ENCODE measurements around the gene RIC1. TPM values are rescaled to one million over a fixed set of nuclear protein-coding genes. Genes with fewer than 3 reads are reported as not detected.

RIC1 gene
- total and polyA plus RNA-seq, 8 donors: 21.5 to 32.9 (median 30.7) TPM

DNA sequence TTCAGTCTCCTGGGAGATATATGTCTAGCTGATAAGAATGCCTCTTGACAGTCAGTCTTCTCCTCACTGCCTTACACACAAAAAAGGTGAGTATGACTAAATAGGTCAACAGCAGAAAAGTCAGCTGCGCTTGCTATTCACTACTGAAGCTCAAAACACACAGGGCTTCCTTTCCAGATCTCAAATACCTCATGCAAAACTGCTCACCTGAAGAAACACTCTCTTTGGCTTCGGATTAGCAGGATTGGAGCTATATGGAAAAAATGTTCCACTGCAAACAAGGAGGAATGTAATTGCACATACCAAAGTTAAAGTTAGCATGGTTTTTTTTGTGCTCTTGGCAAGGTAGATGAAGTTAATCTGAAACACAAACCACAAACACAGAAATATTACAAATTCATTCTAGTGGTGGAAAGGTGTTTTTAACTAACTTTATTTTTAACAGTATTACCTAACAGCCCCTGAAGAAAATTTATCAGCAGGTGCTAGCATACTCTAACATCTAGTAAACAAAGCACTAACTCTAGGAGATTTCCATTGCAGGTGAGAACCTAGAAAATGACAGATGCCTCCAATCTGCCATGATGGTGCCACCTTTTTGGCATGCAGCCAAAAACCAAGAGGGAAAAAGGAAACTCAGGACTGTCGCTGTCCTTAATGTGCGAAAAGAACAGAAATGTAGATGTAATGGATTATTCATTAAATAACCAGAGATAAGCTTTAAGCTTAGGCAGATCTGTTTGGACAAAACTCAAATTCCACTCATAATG, 172.2 kb downstream of the RIC1 start:
- DNase-seq: no peak
- Histone ChIP-seq H3K9me3 (no peaks in the 10 kb centered on the region), H3K27me3 (no peaks in the 10 kb centered on the region), H3K27ac (no peak overlapping the region), H3K4me1 (no peaks in the 10 kb centered on the region), H3K36me3 (peaks cover 0 to 24% of the 10 kb centered on the region in 2 donors), H3K4me3 (no peak overlapping the region)
- TF ChIP-seq, protein P1, sequence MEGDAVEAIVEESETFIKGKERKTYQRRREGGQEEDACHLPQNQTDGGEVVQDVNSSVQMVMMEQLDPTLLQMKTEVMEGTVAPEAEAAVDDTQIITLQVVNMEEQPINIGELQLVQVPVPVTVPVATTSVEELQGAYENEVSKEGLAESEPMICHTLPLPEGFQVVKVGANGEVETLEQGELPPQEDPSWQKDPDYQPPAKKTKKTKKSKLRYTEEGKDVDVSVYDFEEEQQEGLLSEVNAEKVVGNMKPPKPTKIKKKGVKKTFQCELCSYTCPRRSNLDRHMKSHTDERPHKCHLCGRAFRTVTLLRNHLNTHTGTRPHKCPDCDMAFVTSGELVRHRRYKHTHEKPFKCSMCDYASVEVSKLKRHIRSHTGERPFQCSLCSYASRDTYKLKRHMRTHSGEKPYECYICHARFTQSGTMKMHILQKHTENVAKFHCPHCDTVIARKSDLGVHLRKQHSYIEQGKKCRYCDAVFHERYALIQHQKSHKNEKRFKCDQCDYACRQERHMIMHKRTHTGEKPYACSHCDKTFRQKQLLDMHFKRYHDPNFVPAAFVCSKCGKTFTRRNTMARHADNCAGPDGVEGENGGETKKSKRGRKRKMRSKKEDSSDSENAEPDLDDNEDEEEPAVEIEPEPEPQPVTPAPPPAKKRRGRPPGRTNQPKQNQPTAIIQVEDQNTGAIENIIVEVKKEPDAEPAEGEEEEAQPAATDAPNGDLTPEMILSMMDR (IDR thresholded peaks at IDR 0.05): no peak
- intact Hi-C loops (cut with DNase I): no loop called here
- peak; percentile 53 for ATAC-seq

DNA sequence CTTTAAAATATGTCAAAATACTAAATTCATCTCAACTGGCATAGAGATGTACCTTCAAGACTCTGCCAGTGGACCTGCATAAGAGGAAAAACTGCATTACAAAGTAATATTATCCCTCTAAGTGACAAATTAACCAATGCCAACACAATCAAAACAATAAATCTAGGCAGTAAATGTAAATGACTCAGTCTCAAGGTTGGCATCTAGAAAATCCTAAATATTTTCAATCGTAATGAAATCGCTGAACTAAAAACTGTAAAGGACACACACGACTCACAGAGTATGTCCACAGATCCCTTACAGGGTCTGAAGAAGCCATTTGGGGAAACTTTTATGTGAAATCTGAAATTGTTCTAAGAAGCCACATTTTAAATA, 172.8 kb downstream of the RIC1 start:
- DNase-seq (no peak), ATAC-seq (no peak)
- H3K9me3 ChIP-seq: no peaks in the 10 kb centered on the region
- no peak overlapping the region for H3K4me3 ChIP-seq
- TF ChIP-seq, protein P1 (IDR thresholded peaks at IDR 0.05): no peak
- H3K27ac ChIP-seq: no peak overlapping the region
- H3K36me3 ChIP-seq: peaks cover 0 to 23% of the 10 kb centered on the region in 2 donors
- H3K4me1 ChIP-seq: no peaks in the 10 kb centered on the region
- intact Hi-C loops (cut with DNase I): no loop called here
- H3K27me3 ChIP-seq: no peaks in the 10 kb centered on the region

DNA sequence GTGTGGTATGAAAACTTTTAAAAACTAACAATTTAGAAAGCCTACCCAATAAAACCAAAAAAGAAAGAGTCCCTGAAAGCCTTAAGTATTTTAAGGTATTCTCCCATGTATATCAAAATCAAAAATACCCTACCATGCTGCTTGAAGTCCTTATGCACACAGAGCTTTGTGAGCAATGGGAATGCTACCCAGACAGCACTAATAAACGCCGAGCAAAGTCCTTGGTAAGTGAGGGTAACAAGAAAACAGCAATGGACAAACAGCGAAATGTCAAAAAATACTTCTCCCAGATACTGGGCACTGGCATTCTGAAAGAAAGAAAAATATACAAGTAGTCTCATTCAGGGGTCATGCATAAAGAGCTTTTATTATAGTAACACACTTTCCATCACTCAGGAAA, 176.6 kb downstream of the RIC1 start:
- TF ChIP-seq, protein P1 (IDR thresholded peaks at IDR 0.05): no peak
- no peak overlapping the region for H3K4me3 ChIP-seq
- DNase-seq (no peak), ATAC-seq (no peak)
- intact Hi-C loops (cut with DNase I): no loop called here
- no peaks in the 10 kb centered on the region for H3K27me3 ChIP-seq
- no peak overlapping the region for H3K27ac ChIP-seq
- peaks cover 0 to 18% of the 10 kb centered on the region in 2 donors for H3K36me3 ChIP-seq
- no peaks in the 10 kb centered on the region for H3K9me3 ChIP-seq
- no peaks in the 10 kb centered on the region for H3K4me1 ChIP-seq

DNA sequence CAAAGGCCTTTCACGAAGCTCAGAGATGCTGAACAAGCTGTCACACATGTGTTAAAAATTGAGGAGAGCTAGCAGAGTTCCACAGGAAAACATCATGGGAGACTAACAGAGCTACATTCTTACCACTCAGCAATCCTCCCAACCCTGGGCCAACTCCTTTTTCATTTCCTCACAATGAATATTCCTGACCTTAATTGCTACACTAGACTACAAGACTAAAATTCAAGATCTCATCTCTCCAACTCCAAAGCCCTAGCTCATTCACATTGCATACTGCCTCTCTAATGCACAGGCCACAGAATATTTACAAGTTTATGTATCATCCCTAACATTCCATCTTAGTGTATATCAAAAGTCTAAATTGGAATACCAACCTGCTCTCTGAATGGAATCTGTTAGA, 182.8 kb downstream of the RIC1 start:
- DNase-seq (no peak), ATAC-seq (no peak)
- intact Hi-C loops (cut with DNase I): no loop called here
- TF ChIP-seq, protein P1 (IDR thresholded peaks at IDR 0.05): no peak
- H3K27me3 ChIP-seq: no peaks in the 10 kb centered on the region
- H3K27ac ChIP-seq: no peak overlapping the region
- peaks cover 0 to 36% of the 10 kb centered on the region in 2 donors for H3K36me3 ChIP-seq
- H3K4me3 ChIP-seq: no peak overlapping the region
- no peaks in the 10 kb centered on the region for H3K4me1 ChIP-seq
- H3K9me3 ChIP-seq: no peaks in the 10 kb centered on the region

DNA sequence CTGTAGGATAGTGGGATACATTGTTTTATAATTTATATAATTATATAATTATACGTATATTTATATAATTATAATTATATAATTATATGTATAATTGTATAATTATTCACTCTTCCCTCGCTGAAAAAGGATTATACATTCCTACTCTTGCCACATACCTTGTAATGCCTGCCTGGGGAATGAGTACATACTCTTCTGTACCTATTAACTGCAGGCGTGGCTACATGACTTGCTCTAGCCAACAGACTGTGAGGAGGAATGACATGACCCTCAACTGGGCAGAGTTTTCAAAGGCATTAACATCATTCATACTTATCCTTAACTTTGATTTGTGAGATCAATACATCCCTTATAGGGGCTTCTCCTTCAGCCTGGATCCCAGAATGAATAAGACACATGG, 184.9 kb downstream of the RIC1 start:
- Histone ChIP-seq H3K36me3 (peaks cover 0 to 41% of the 10 kb centered on the region in 2 donors), H3K4me3 (no peak overlapping the region)

More for the DNA sequence above, 184.9 kb downstream of the RIC1 start:
- intact Hi-C loops (cut with DNase I): no loop called here
- H3K27me3 ChIP-seq: no peaks in the 10 kb centered on the region
- ATAC-seq (peak; percentile 65), DNase-seq (no peak)
- TF ChIP-seq, protein P1 (IDR thresholded peaks at IDR 0.05): no peak
- H3K9me3 ChIP-seq: no peaks in the 10 kb centered on the region
- no peaks in the 10 kb centered on the region for H3K4me1 ChIP-seq
- no peak overlapping the region for H3K27ac ChIP-seq

Measured in left lung (tissue), 10 donors.